ENCODE data around the gene WSB1. TPM values are rescaled to one million over a fixed set of nuclear protein-coding genes. Genes with fewer than 3 reads are reported as not detected.
A peak's percentile ranks its signal among the peaks of the same experiment; 100 is the strongest.

Gene WSB1
- total and polyA plus RNA-seq, 2 donors: 60.7 to 125 TPM

DNA sequence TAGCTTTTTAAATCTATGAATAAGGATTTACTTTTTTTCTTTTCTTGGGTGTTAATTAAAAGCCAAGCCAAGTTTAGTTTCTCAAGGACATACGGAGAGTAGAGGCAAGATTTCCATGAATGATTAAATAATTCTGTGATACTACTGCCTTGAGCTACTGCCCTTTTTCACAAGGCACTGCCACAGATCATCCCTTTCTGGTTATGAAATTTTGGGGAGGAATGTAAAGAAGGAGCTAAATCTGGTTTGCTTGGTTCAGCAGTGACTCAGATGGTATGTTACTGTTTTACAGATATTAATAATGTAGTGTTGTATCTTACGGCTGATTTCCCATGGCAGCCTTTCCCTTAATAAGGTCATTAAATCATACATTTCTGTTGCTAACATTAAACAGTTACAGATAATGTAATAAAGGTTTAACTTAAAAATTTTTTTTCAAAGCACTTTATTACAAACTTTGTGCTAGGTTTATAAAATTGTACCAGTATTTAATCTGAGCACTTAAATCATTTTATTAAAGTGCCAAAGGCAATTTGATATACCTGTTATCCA lies 2.6 kb downstream of the WSB1 start:
- peak overlapping the region; percentile 8 to 27 for H3K4me3 ChIP-seq (ENCODE audit: low read length in 2 of 2)
- no peaks in the 10 kb centered on the region for H3K27me3 ChIP-seq (ENCODE audit: control insufficient read depth in 2 of 2, insufficient read depth in 1 of 2, low read length in 1 of 2)
- WGBS: 86% methylated on average over 2 of the region's 2 CpGs
- no peaks in the 10 kb centered on the region for H3K36me3 ChIP-seq (ENCODE audit: control insufficient read depth in 2 of 2, insufficient read depth in 2 of 2, low read length in 1 of 2)
- no peaks in the 10 kb centered on the region for H3K9me3 ChIP-seq (ENCODE audit: control insufficient read depth in 2 of 2, insufficient read depth in 1 of 2, low read length in 1 of 2)
- H3K27ac ChIP-seq (ENCODE audit: low read depth in 1 of 2, low read length in 1 of 2): no peak overlapping the region
- no peak for DNase-seq (ENCODE audit: low read depth in 6 of 9, low spot score in 9 of 9)
- peaks cover 14 to 19% of the 10 kb centered on the region in 2 donors for H3K4me1 ChIP-seq (ENCODE audit: control insufficient read depth in 2 of 2, insufficient read depth in 2 of 2, low read length in 2 of 2)

DNA sequence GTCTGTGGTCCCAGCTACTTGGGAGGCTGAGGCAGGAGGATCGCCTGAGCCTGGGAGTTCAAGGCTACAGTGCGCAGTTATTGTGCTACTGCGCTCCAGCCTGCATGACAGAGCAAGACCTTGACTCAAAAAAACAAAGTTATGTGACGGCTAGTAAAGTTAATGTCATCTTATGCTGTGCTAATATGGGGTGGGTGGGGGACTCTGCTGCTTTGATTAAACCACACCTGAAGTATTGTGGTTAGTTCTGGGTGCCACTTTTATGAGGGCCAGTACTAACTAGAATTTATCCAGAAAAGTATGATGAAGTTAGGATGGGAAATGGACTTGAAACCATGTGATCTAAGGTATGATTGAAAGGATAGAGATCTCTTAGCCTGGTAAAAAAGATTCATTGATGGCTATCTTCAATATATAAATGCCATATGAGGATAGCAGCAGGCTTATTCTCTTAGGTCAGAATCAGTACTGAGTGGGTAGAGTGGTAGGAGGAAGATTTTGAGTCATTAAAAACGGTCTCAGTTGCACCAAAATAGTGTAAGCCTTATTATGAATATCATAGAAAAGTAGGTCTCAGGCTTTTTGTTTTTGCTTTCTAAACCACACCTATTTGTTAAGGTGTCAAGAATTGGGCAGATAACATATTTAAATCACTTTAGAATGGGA lies 5.6 kb downstream of the WSB1 start:
- Histone ChIP-seq H3K9me3 (ENCODE audit: control insufficient read depth in 2 of 2, insufficient read depth in 1 of 2, low read length in 1 of 2) (no peaks in the 10 kb centered on the region), H3K4me3 (ENCODE audit: low read length in 2 of 2) (no peak overlapping the region), H3K4me1 (ENCODE audit: control insufficient read depth in 2 of 2, insufficient read depth in 2 of 2, low read length in 2 of 2) (peaks cover 8 to 12% of the 10 kb centered on the region in 2 donors), H3K36me3 (ENCODE audit: control insufficient read depth in 2 of 2, insufficient read depth in 2 of 2, low read length in 1 of 2) (peaks cover 0 to 7% of the 10 kb centered on the region in 2 donors), H3K27me3 (ENCODE audit: control insufficient read depth in 2 of 2, insufficient read depth in 1 of 2, low read length in 1 of 2) (no peaks in the 10 kb centered on the region), H3K27ac (ENCODE audit: low read depth in 1 of 2, low read length in 1 of 2) (no peak overlapping the region)
- no peak for DNase-seq (ENCODE audit: low read depth in 6 of 9, low spot score in 9 of 9)
- WGBS: 93% methylated on average over 5 of the region's 5 CpGs

DNA sequence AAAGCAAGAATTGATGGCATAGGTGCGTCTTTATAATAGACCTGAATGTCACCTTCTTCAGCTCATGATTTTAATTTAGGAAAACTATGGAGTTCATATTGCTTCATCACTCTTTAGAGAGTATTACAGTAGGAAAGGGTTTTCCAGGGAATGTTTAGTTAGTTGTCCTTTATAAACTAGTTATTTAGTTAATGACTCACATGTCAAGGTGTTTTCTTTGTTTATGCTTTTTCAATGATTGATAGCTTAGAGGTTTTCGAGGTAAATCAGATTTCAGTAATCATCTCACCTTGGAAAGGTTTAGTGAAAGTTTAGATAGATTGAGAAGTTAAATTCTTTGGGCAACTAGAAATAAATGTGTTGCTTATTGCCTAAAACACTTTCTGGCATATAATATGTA lies 9.8 kb downstream of the WSB1 start:
- no peak for DNase-seq (ENCODE audit: low read depth in 6 of 9, low spot score in 9 of 9)
- Histone ChIP-seq H3K27ac (ENCODE audit: low read depth in 1 of 2, low read length in 1 of 2) (no peak overlapping the region), H3K4me1 (ENCODE audit: control insufficient read depth in 2 of 2, insufficient read depth in 2 of 2, low read length in 2 of 2) (peaks cover 3 to 7% of the 10 kb centered on the region in 2 donors), H3K4me3 (ENCODE audit: low read length in 2 of 2) (no peak overlapping the region), H3K36me3 (ENCODE audit: control insufficient read depth in 2 of 2, insufficient read depth in 2 of 2, low read length in 1 of 2) (peaks cover 11 to 19% of the 10 kb centered on the region in 2 donors), H3K27me3 (ENCODE audit: control insufficient read depth in 2 of 2, insufficient read depth in 1 of 2, low read length in 1 of 2) (no peaks in the 10 kb centered on the region), H3K9me3 (ENCODE audit: control insufficient read depth in 2 of 2, insufficient read depth in 1 of 2, low read length in 1 of 2) (no peaks in the 10 kb centered on the region)
- WGBS: 97% methylated on average over 2 of the region's 2 CpGs

DNA sequence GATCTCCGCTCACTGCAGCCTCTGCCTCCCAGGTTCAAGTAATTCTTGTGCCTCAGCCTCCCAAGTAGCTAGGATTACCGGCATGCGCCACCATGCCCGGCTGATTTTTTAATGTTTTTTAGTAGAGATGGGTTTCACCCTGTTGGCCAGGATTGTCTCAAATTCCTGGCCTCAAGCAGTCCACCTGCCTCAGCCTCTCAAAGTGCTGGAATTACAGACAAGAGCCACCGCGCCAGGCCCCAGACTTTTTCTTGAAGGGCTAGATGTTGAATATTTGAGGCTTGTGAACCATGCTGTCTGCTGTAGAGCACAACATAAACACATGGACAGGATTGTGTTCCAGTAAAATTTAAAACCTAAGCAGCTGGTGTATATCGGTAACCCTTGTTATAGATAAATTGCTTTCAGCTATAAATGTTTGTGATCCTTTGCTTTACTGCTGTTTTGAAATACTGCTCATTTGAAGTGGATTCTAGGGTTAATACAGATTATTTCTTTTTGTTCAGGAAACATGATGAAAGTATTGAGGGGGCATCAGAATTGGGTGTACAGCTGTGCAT lies 12.4 kb downstream of the WSB1 start:
- 96% methylated on average over 7 of the region's 7 CpGs for WGBS
- no peak for DNase-seq (ENCODE audit: low read depth in 6 of 9, low spot score in 9 of 9)
- peaks cover 26 to 41% of the 10 kb centered on the region in 2 donors for H3K36me3 ChIP-seq (ENCODE audit: control insufficient read depth in 2 of 2, insufficient read depth in 2 of 2, low read length in 1 of 2)
- no peak overlapping the region for H3K27ac ChIP-seq (ENCODE audit: low read depth in 1 of 2, low read length in 1 of 2)
- no peaks in the 10 kb centered on the region for H3K4me1 ChIP-seq (ENCODE audit: control insufficient read depth in 2 of 2, insufficient read depth in 2 of 2, low read length in 2 of 2)
- H3K4me3 ChIP-seq (ENCODE audit: low read length in 2 of 2): no peak overlapping the region
- no peaks in the 10 kb centered on the region for H3K27me3 ChIP-seq (ENCODE audit: control insufficient read depth in 2 of 2, insufficient read depth in 1 of 2, low read length in 1 of 2)
- no peaks in the 10 kb centered on the region for H3K9me3 ChIP-seq (ENCODE audit: control insufficient read depth in 2 of 2, insufficient read depth in 1 of 2, low read length in 1 of 2)

DNA sequence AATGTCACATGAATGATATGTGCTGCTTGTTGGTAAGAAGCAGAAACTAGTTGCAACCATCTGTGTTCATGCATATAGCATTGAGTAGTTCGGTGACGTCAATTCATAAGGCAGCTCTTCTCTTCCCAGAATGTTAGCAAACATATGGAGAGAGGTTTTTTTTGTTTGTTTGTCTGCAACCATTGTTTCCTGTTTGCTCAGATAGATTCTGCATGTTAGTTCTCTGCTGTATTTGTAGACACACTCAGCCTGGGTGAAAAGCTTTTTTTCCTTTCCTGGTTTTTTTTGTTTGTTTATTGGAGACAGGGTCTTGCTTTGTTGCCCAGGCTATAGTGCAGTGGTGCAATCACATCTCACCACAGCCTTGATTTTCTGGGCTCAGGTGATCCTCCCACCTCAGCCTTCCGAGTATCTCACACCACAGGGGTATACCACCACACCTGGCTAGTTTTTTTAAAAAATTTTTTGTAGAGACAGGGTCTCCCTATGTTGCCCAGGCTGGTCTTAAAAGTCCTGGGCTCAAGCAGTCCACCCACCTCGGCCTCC lies 16.7 kb downstream of the WSB1 start:
- Histone ChIP-seq H3K9me3 (ENCODE audit: control insufficient read depth in 2 of 2, insufficient read depth in 1 of 2, low read length in 1 of 2) (no peaks in the 10 kb centered on the region), H3K4me3 (ENCODE audit: low read length in 2 of 2) (no peak overlapping the region), H3K36me3 (ENCODE audit: control insufficient read depth in 2 of 2, insufficient read depth in 2 of 2, low read length in 1 of 2) (peaks cover 46 to 69% of the 10 kb centered on the region in 2 donors), H3K27me3 (ENCODE audit: control insufficient read depth in 2 of 2, insufficient read depth in 1 of 2, low read length in 1 of 2) (no peaks in the 10 kb centered on the region), H3K4me1 (ENCODE audit: control insufficient read depth in 2 of 2, insufficient read depth in 2 of 2, low read length in 2 of 2) (no peaks in the 10 kb centered on the region), H3K27ac (ENCODE audit: low read depth in 1 of 2, low read length in 1 of 2) (no peak overlapping the region)
- 98% methylated on average over 4 of the region's 4 CpGs for WGBS
- no peak for DNase-seq (ENCODE audit: low read depth in 6 of 9, low spot score in 9 of 9)

DNA sequence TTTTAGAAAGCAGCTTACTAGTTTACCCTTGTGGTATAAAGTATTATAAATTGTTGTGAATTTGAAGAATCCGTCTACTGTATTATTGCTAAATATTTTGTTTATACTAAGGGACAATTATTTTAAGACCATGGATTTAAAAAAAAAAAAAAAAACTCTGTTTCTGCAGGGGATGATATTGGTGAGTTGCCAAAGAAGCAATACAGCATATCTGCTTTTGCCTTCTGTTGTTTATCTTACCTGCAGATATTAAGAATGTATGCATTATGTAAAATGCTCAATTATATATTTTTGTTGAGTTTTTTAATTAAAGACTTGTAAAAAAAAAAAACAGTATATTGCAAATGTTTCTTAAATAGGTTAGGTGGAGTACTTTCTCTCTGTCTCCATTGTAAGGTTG lies 19.4 kb downstream of the WSB1 start:
- H3K36me3 ChIP-seq (ENCODE audit: control insufficient read depth in 2 of 2, insufficient read depth in 2 of 2, low read length in 1 of 2): peaks cover 57 to 67% of the 10 kb centered on the region in 2 donors

DNA sequence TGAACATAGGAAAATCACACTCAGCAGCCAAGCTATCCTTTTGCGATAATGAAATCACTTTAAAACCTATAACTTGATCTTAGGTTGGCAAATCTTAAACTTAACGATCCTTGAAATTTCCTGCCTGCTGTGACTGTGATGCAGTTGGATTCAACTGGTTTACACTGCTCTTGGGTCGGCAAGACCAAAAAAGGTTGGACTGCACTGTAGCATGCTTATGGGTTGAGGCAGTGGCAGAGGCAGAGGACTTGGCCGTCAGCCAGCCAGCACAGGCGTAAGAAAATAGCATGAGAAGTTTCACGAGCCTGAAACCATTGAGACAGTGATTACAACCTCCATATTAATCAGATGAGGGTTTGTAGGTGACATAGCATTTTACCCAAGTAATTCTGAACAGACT lies 21.4 kb downstream of the WSB1 start:
- Histone ChIP-seq H3K36me3 (ENCODE audit: control insufficient read depth in 2 of 2, insufficient read depth in 2 of 2, low read length in 1 of 2) (peaks cover 56% of the 10 kb centered on the region in 2 donors), H3K4me3 (ENCODE audit: low read length in 2 of 2) (no peak overlapping the region), H3K27ac (ENCODE audit: low read depth in 1 of 2, low read length in 1 of 2) (no peak overlapping the region), H3K27me3 (ENCODE audit: control insufficient read depth in 2 of 2, insufficient read depth in 1 of 2, low read length in 1 of 2) (no peaks in the 10 kb centered on the region), H3K9me3 (ENCODE audit: control insufficient read depth in 2 of 2, insufficient read depth in 1 of 2, low read length in 1 of 2) (no peaks in the 10 kb centered on the region), H3K4me1 (ENCODE audit: control insufficient read depth in 2 of 2, insufficient read depth in 2 of 2, low read length in 2 of 2) (no peaks in the 10 kb centered on the region)
- no peak for DNase-seq (ENCODE audit: low read depth in 6 of 9, low spot score in 9 of 9)
- WGBS: 90% methylated on average over 6 of the region's 6 CpGs

More for the DNA sequence above, 19.4 kb downstream of the WSB1 start:
- no peaks in the 10 kb centered on the region for H3K27me3 ChIP-seq (ENCODE audit: control insufficient read depth in 2 of 2, insufficient read depth in 1 of 2, low read length in 1 of 2)
- no peaks in the 10 kb centered on the region for H3K9me3 ChIP-seq (ENCODE audit: control insufficient read depth in 2 of 2, insufficient read depth in 1 of 2, low read length in 1 of 2)
- no peak for DNase-seq (ENCODE audit: low read depth in 6 of 9, low spot score in 9 of 9)
- H3K27ac ChIP-seq (ENCODE audit: low read depth in 1 of 2, low read length in 1 of 2): no peak overlapping the region
- H3K4me1 ChIP-seq (ENCODE audit: control insufficient read depth in 2 of 2, insufficient read depth in 2 of 2, low read length in 2 of 2): no peaks in the 10 kb centered on the region
- no peak overlapping the region for H3K4me3 ChIP-seq (ENCODE audit: low read length in 2 of 2)
- 97% methylated on average over 1 of the region's 1 CpG for WGBS

DNA sequence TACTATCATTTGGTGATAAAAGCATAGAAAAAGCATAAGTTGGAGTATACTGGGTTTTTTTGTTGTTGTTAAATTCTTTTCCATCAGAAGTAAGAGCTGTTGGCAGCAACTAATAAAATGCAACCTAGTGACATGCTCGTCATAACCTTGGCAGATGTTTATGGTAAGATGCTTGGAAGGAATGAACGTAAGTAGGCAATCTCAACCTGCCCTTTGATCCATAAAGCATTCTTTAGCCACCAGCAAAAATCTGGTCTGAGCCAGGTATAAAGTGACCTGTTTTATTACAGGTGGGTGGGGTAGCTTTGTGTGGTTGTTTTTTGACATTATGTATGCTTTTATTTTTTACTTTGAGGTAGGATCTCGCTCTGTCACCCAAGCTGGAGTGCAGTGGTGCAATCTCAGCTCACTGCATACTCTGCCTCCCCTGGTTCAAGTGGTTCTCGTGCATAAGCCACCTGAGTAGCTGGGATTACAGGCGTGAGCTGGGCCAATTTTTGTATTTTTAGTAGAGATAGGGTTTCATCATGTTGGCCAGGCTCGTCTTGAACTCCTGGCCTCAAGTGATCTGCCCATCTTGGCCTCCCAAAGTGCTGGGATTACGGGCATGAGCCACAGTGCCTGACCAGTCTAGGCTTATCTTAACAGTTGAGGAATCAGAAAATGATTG lies 22.0 kb downstream of the WSB1 start:
- no peak overlapping the region for H3K4me3 ChIP-seq (ENCODE audit: low read length in 2 of 2)
- H3K27me3 ChIP-seq (ENCODE audit: control insufficient read depth in 2 of 2, insufficient read depth in 1 of 2, low read length in 1 of 2): no peaks in the 10 kb centered on the region
- no peak for DNase-seq (ENCODE audit: low read depth in 6 of 9, low spot score in 9 of 9)
- H3K9me3 ChIP-seq (ENCODE audit: control insufficient read depth in 2 of 2, insufficient read depth in 1 of 2, low read length in 1 of 2): no peaks in the 10 kb centered on the region
- H3K27ac ChIP-seq (ENCODE audit: low read depth in 1 of 2, low read length in 1 of 2): no peak overlapping the region
- 96% methylated on average over 7 of the region's 7 CpGs for WGBS
- H3K36me3 ChIP-seq (ENCODE audit: control insufficient read depth in 2 of 2, insufficient read depth in 2 of 2, low read length in 1 of 2): peaks cover 49 to 51% of the 10 kb centered on the region in 2 donors
- no peaks in the 10 kb centered on the region for H3K4me1 ChIP-seq (ENCODE audit: control insufficient read depth in 2 of 2, insufficient read depth in 2 of 2, low read length in 2 of 2)

DNA sequence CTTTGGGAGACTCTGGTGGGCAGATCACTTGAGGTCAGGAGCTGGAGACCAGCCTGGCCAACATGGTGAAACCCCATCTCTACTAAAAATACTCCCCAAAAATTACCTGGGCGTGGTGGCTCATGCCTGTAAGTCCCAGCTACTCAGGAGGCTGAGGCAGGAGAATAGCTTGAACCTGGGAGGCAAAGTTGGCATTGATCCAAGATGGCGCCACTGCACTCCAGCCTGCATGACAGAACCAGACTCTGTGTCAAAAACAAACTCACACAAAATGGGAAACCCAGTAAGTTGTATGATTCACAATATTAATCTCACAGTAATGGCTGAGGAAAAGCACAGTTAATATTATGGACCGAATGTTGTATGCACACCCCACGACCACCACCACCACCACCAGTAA lies 24.3 kb downstream of the WSB1 start:
- Histone ChIP-seq H3K4me3 (ENCODE audit: low read length in 2 of 2) (no peak overlapping the region), H3K27ac (ENCODE audit: low read depth in 1 of 2, low read length in 1 of 2) (no peak overlapping the region), H3K36me3 (ENCODE audit: control insufficient read depth in 2 of 2, insufficient read depth in 2 of 2, low read length in 1 of 2) (peaks cover 31 to 35% of the 10 kb centered on the region in 2 donors), H3K27me3 (ENCODE audit: control insufficient read depth in 2 of 2, insufficient read depth in 1 of 2, low read length in 1 of 2) (no peaks in the 10 kb centered on the region), H3K4me1 (ENCODE audit: control insufficient read depth in 2 of 2, insufficient read depth in 2 of 2, low read length in 2 of 2) (no peaks in the 10 kb centered on the region), H3K9me3 (ENCODE audit: control insufficient read depth in 2 of 2, insufficient read depth in 1 of 2, low read length in 1 of 2) (no peaks in the 10 kb centered on the region)
- 94% methylated on average over 4 of the region's 4 CpGs for WGBS
- no peak for DNase-seq (ENCODE audit: low read depth in 6 of 9, low spot score in 9 of 9)
